Measurements from ENCODE around the gene RNF141. TPM values are rescaled to one million over a fixed set of nuclear protein-coding genes. Genes with fewer than 3 reads are reported as not detected.

RNF141 gene
- total RNA-seq, 2 donors from 2014 or later = 20.2 to 23.1 TPM

GRCh38 chr11:10544491-10545465, 3.8 kb upstream of the RNF141 start:
- peaks cover 11% of the 10 kb centered on the region for H3K4me1 ChIP-seq
- TF ChIP-seq POLR2A (IDR thresholded peaks at IDR 0.05) = peak in 1 of 3 donors; percentile 8
- no peak for TF ChIP-seq CTCF (IDR thresholded peaks at IDR 0.05)
- no peak overlapping the region for H3K27ac ChIP-seq
- no peak for ATAC-seq
- H3K27me3 ChIP-seq = no peaks in the 10 kb centered on the region
- intact Hi-C loops (cut with DNase I) = no loop called here
- no peaks in the 10 kb centered on the region for H3K36me3 ChIP-seq (replicated peaks in 1 of 2; ENCODE audit: insufficient read depth in 1 of 2, low read depth in 2 of 2)
- DNase-seq = no peak
- H3K4me3 ChIP-seq = no peak overlapping the region
- H3K9me3 ChIP-seq = no peaks in the 10 kb centered on the region
- WGBS, 2 donors = 71 to 76% methylated on average over 4 to 7 of the region's 7 CpGs

GRCh38 chr11:10543782-10544181, 2.8 kb upstream of the RNF141 start:
- Histone ChIP-seq H3K9me3 (no peaks in the 10 kb centered on the region), H3K27me3 (no peaks in the 10 kb centered on the region), H3K27ac (no peak overlapping the region), H3K36me3 (replicated peaks in 1 of 2; ENCODE audit: insufficient read depth in 1 of 2, low read depth in 2 of 2) (no peaks in the 10 kb centered on the region), H3K4me1 (peaks cover 13% of the 10 kb centered on the region), H3K4me3 (no peak overlapping the region)
- ATAC-seq = no peak
- 93 to 94% methylated on average over 10 to 14 of the region's 14 CpGs for WGBS, 2 donors
- TF ChIP-seq CTCF (IDR thresholded peaks at IDR 0.05) = no peak
- TF ChIP-seq POLR2A (IDR thresholded peaks at IDR 0.05) = no peak
- intact Hi-C loops (cut with DNase I) = no loop called here
- DNase-seq = no peak

GRCh38 chr11:10542776-10543175, 1.8 kb upstream of the RNF141 start:
- H3K4me1 ChIP-seq = peaks cover 13% of the 10 kb centered on the region
- DNase-seq = no peak
- intact Hi-C loops (cut with DNase I) = no loop called here
- ATAC-seq = no peak
- no peaks in the 10 kb centered on the region for H3K36me3 ChIP-seq (replicated peaks in 1 of 2; ENCODE audit: insufficient read depth in 1 of 2, low read depth in 2 of 2)
- 81 to 90% methylated on average over 3 of the region's 3 CpGs for WGBS, 2 donors
- H3K27ac ChIP-seq = no peak overlapping the region
- TF ChIP-seq POLR2A (IDR thresholded peaks at IDR 0.05) (no peak), CTCF (IDR thresholded peaks at IDR 0.05) (no peak)
- H3K4me3 ChIP-seq = no peak overlapping the region
- no peaks in the 10 kb centered on the region for H3K9me3 ChIP-seq
- H3K27me3 ChIP-seq = no peaks in the 10 kb centered on the region

GRCh38 chr11:10541561-10541930, 559 bp upstream of the RNF141 start:
- WGBS, 2 donors = 34 to 37% methylated on average over 5 of the region's 5 CpGs
- Histone ChIP-seq H3K4me1 (peaks cover 13% of the 10 kb centered on the region), H3K27ac (peak overlapping the region; percentile 90 to 93 (median 92)), H3K4me3 (peak overlapping the region in 1 of 2 donors; percentile 79), H3K36me3 (replicated peaks in 1 of 2; ENCODE audit: insufficient read depth in 1 of 2, low read depth in 2 of 2) (no peaks in the 10 kb centered on the region), H3K9me3 (no peaks in the 10 kb centered on the region), H3K27me3 (no peaks in the 10 kb centered on the region)
- ATAC-seq = no peak
- intact Hi-C loops (cut with DNase I) = no loop called here
- TF ChIP-seq POLR2A (IDR thresholded peaks at IDR 0.05) (no peak), CTCF (IDR thresholded peaks at IDR 0.05) (no peak)
- DNase-seq = no peak
